Sigmoid colon (tissue), 7 donors: ENCODE data around the gene TOB1. TPM values are rescaled to one million over a fixed set of nuclear protein-coding genes. Genes with fewer than 3 reads are reported as not detected.

Experiments used
- DNase-seq: peaks from one replicate; pipeline ENCODE4 v3.0.0-alpha.2; 2019
- H3K27ac ChIP-seq, 4 donors: fragments of 200-600 bp; sonication (generic); one replicate each; pipeline ENCODE4 v1.5.1; 2016 to 2019; ENCODE audit warnings: mild to moderate bottlenecking in 1 of 4
- H3K27me3 ChIP-seq, 3 donors: fragments of 200-600 bp; sonication (generic); one replicate each; pipeline ENCODE4 v1.5.1; 2019; ENCODE audit warnings: mild to moderate bottlenecking in 1 of 3
- H3K36me3 ChIP-seq, 4 donors: fragments of 200-600 bp; sonication (generic); one replicate each; pipeline ENCODE4 v1.5.1; 2016 to 2019
- H3K4me1 ChIP-seq, 4 donors: fragments of 200-600 bp; sonication (generic); one replicate each; pipeline ENCODE4 v1.5.1; 2017 to 2019
- H3K4me3 ChIP-seq, 4 donors: fragments of 200-600 bp; sonication (generic); one replicate each; pipeline ENCODE4 v1.5.1; 2017 to 2019; ENCODE audit warnings: mild to moderate bottlenecking in 2 of 4, moderate library complexity in 1 of 4
- H3K9me3 ChIP-seq, 4 donors: fragments of 200-600 bp in 3 of 4; sonication (generic) in 3 of 4; one replicate each; pipeline versions ENCODE4 v1.5.1 to v1.6.1; 2013 to 2019
- EP300 ChIP-seq, 4 donors: sonication (generic); formaldehyde crosslinking; IDR thresholded peaks; one replicate each; pipeline ENCODE4 v1.6.1; 2017; ENCODE audit warnings: antibody characterized with exemption in 4 of 4
- POLR2A ChIP-seq, 2 donors: fragments of 450-650 bp; IDR thresholded peaks; one replicate each; pipeline ENCODE4 v1.6.1; 2016; ENCODE audit warnings: antibody characterized with exemption in 2 of 2, mild to moderate bottlenecking in 2 of 2, moderate library complexity in 2 of 2
- POLR2AphosphoS5 ChIP-seq, 4 donors: sonication (generic); formaldehyde crosslinking; IDR thresholded peaks; one replicate each; pipeline ENCODE4 v1.6.1; 2017; ENCODE audit warnings: antibody characterized with exemption in 4 of 4
- WGBS, 2 donors: extraction: QIAGEN DNeasy Blood & Tissue Kit; methylation state at CpG; one replicate each; pipeline ENCODE4 v1.1.7; 2013; 5-methylcytosine and 5-hydroxymethylcytosine counted together
- intact Hi-C: fragments of 100-400 bp; cut with DNase I; formaldehyde crosslinking; loops from one replicate; pipeline ENCODE4 v1.15.1; 2023
- polyA plus RNA-seq, 3 donors: library from polyadenylated mRNA; stranded (reverse); fragments of 200-250 nt; gene quantifications; one replicate each; pipeline ENCODE4 v1.2.3, GENCODE V29; 2013
- total RNA-seq, 4 donors: library from RNA; depleted of rRNA; stranded (reverse); fragments of >200 nt; gene quantifications; one replicate each; pipeline ENCODE4 v1.1.0, GENCODE V29; 2016
- TF ChIP-seq, protein P1 (sequence below), 4 experiments: fragments of 450-650 bp in 3 of 4; fragments of 200-600 bp in 1 of 4; IDR thresholded peaks; one replicate each; pipeline ENCODE4 v1.5.1; 2016 to 2019; ENCODE audit warnings: antibody characterized with exemption in 4 of 4, mild to moderate bottlenecking in 3 of 4, moderate library complexity in 2 of 4
- donor health status: healthy with polysubstance abuse.
- donor health status: Bipolar disorder and iron deficiency.
- donor health status: healthy.

The TOB1 gene
- total and polyA plus RNA-seq, 7 donors: 16.2 to 57.1 (median 31.1) TPM

DNA sequence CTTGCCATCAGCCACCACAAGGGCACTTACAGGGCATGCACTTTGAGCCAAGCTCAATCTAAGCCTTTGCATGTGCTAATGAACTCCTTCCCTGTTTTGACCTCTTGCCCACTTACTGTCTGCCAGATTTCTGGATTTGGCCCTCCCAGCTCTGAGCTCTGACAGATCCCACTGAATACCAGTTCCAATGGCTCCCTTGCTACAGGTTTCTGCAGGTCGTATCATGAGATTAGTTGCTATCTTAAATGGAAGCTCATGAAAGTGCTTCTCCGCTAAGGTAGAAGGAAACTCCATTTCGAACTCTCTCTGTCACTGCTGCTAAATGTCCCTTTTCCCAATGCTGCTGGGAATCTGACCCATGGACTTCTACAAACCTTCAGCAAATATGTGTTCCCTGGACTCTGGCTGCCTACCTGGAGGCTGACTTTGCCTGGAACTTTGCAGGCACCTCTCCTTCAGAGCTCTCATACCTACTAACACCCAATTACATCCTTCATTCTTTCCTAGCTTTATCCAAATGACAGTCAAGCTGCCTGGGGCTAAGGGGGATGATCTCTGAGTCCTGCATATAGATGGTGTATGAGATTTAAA is 23.5 kb upstream of the TOB1 start:
- 87 to 92% methylated on average over 3 of the region's 3 CpGs for WGBS, 2 donors
- H3K4me3 ChIP-seq: no peak overlapping the region

DNA sequence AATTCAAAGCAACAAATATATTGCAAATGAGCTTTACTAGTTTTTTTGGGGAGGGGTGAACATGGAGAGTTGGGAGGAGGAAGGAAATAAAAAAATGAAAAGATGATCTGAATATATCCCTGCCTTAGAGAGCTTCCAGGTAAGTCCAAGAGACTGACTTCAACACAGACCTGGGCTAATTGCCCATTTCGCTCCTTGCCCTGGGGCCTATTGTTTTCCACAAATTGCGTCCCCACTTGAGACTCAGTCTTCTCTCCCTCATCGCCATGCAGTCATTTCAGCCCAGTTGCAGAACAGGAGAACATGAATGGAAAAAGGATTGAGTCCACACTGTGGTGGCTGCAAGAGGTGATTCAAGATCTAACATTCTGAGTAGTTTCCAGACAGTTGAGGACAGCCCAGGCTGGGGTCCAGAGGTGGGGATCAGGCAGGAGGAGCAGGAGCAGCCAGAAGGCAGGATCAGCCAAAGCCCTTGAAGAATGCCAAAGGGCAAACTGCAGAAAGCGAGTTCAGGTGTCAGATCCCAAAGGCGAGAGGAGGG is 21.6 kb upstream of the TOB1 start:
- no peak for DNase-seq
- Histone ChIP-seq H3K27me3 (no peaks in the 10 kb centered on the region), H3K9me3 (no peaks in the 10 kb centered on the region), H3K27ac (no peak overlapping the region), H3K36me3 (no peaks in the 10 kb centered on the region), H3K4me1 (peaks cover 0 to 3% (median under 1%) of the 10 kb centered on the region in 4 donors), H3K4me3 (no peak overlapping the region)
- TF ChIP-seq POLR2A (IDR thresholded peaks at IDR 0.05) (no peak), POLR2AphosphoS5 (IDR thresholded peaks at IDR 0.05) (no peak), EP300 (IDR thresholded peaks at IDR 0.05) (no peak)
- TF ChIP-seq, protein P1, sequence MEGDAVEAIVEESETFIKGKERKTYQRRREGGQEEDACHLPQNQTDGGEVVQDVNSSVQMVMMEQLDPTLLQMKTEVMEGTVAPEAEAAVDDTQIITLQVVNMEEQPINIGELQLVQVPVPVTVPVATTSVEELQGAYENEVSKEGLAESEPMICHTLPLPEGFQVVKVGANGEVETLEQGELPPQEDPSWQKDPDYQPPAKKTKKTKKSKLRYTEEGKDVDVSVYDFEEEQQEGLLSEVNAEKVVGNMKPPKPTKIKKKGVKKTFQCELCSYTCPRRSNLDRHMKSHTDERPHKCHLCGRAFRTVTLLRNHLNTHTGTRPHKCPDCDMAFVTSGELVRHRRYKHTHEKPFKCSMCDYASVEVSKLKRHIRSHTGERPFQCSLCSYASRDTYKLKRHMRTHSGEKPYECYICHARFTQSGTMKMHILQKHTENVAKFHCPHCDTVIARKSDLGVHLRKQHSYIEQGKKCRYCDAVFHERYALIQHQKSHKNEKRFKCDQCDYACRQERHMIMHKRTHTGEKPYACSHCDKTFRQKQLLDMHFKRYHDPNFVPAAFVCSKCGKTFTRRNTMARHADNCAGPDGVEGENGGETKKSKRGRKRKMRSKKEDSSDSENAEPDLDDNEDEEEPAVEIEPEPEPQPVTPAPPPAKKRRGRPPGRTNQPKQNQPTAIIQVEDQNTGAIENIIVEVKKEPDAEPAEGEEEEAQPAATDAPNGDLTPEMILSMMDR (IDR thresholded peaks at IDR 0.05): no peak
- intact Hi-C loops: no loop called here
- WGBS, 2 donors: 94 to 98% methylated on average over 5 of the region's 5 CpGs

More for the DNA sequence above, 23.5 kb upstream of the TOB1 start:
- peaks cover 0 to 14% (median 9%) of the 10 kb centered on the region in 4 donors for H3K4me1 ChIP-seq
- H3K36me3 ChIP-seq: no peaks in the 10 kb centered on the region
- H3K9me3 ChIP-seq: no peaks in the 10 kb centered on the region
- no peak for DNase-seq
- H3K27ac ChIP-seq: no peak overlapping the region
- no peak for TF ChIP-seq EP300 (IDR thresholded peaks at IDR 0.05)
- TF ChIP-seq, protein P1 (IDR thresholded peaks at IDR 0.05): no peak
- no peak for TF ChIP-seq POLR2A (IDR thresholded peaks at IDR 0.05)
- TF ChIP-seq POLR2AphosphoS5 (IDR thresholded peaks at IDR 0.05): no peak
- no peaks in the 10 kb centered on the region for H3K27me3 ChIP-seq
- intact Hi-C loops: loop anchor here (2.0 kb wide), 1 partner anchor 15 kb away; no protein-coding TSS in a partner anchor

DNA sequence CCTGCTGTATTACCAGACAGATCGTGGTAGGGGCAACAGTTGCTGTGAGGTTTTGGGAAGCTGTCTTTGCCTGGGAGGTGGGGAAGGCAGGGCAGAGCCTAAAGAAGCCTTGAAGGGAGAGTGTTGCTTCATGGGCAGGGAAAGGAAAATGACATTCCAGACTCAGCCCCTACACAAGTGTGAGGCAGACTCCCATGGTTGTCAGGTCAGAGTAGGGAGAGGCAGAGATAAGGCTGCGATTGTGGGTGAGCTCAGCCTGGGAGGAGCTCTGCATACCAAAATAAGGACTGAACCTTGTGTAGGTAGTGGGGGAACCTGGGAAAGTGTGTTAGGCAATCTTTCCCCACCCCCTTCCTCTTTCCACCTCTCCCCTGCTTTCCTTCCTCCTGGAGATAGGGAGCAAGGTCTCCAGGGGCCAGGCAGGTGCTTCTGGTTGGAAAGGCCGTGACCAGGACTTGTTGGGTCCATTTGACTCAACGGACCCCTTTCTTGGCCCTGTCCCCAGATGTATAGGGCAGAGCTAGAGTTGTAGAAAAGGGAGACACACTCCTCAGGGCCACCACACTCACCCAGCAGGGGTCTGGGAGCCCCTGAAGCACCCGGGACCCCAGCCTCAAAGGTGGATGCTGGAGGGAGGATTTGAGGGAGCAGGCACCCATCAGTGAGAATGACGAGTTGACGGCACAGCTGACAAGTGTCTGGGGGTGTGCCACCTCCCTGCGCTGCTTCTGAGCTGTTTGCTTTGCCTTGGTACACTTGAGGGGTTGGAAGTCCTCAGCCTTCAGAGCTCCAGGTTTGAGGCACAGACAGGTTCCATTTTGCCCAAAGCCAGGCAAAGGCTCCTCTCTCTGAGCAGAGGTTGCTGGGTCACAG is 18.5 kb upstream of the TOB1 start:
- 59 to 83% methylated on average over 8 of the region's 8 CpGs for WGBS, 2 donors
- intact Hi-C loops: no loop called here

DNA sequence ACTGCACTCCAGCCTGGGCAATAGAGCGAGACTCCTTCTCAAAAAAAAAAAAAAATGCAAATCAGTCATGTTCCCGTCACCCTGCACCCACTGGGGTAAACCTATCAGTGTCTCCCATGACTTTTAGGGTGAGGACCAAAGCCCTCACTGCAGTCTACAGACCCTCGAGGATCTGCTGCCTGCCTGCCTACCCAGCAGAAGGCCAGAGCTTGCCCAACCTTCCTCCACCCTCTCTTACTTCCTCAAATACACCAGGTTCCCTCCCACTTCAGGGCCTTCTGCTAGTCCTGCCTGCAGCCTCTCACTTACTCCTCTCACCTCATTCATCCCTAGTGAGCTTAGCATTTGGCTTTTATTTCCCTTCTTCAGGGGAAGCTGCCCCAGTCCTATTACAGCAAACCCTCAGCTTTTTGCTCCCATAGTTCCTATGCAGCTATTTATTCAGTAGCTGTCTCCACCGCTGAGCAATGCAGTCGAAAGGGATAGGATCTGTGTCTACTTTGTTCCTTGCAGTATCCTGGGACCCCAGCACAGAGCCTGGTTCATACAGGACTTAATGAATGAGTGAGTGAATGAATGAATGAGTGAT is 17.8 kb upstream of the TOB1 start:
- H3K9me3 ChIP-seq: no peaks in the 10 kb centered on the region
- no peaks in the 10 kb centered on the region for H3K27me3 ChIP-seq
- TF ChIP-seq EP300 (IDR thresholded peaks at IDR 0.05) (no peak), POLR2AphosphoS5 (IDR thresholded peaks at IDR 0.05) (no peak), POLR2A (IDR thresholded peaks at IDR 0.05) (no peak)
- TF ChIP-seq, protein P1 (IDR thresholded peaks at IDR 0.05): no peak
- H3K27ac ChIP-seq: no peak overlapping the region
- 65 to 70% methylated on average over 5 of the region's 5 CpGs for WGBS, 2 donors
- no peaks in the 10 kb centered on the region for H3K36me3 ChIP-seq
- H3K4me3 ChIP-seq: no peak overlapping the region
- DNase-seq: no peak
- intact Hi-C loops: no loop called here
- no peaks in the 10 kb centered on the region for H3K4me1 ChIP-seq

More for the DNA sequence above, 18.5 kb upstream of the TOB1 start:
- no peaks in the 10 kb centered on the region for H3K4me1 ChIP-seq
- no peak for DNase-seq
- no peak overlapping the region for H3K4me3 ChIP-seq
- H3K27me3 ChIP-seq: no peaks in the 10 kb centered on the region
- TF ChIP-seq POLR2A (IDR thresholded peaks at IDR 0.05): no peak
- TF ChIP-seq, protein P1 (IDR thresholded peaks at IDR 0.05): no peak
- no peak for TF ChIP-seq EP300 (IDR thresholded peaks at IDR 0.05)
- no peak for TF ChIP-seq POLR2AphosphoS5 (IDR thresholded peaks at IDR 0.05)
- H3K36me3 ChIP-seq: no peaks in the 10 kb centered on the region
- no peak overlapping the region for H3K27ac ChIP-seq
- H3K9me3 ChIP-seq: no peaks in the 10 kb centered on the region
